Nephron progenitor cell (in vitro differentiated cells): Measurements from ENCODE around the gene C5orf47.
A peak's percentile ranks its signal among the peaks of the same experiment; 100 is the strongest.

Experiments used
- DNase-seq: peaks from one replicate; pipeline ENCODE4 v3.0.0; 2021
- H3K27ac Mint-ChIP-seq: 2 replicates; pipeline ENCODE4 v1.8.0; 2021; ENCODE audit warnings: mild to moderate bottlenecking, moderate library complexity, mixed read lengths
- H3K27me3 Mint-ChIP-seq: 2 replicates; pipeline ENCODE4 v1.8.0; 2021; ENCODE audit warnings: mild to moderate bottlenecking, low read depth, mixed read lengths; ENCODE audit not compliant: poor library complexity
- H3K36me3 Mint-ChIP-seq: 2 replicates; pipeline ENCODE4 v1.8.0; 2021; ENCODE audit warnings: low read depth, mixed read lengths
- H3K4me1 Mint-ChIP-seq: 2 replicates; pipeline ENCODE4 v1.8.0; 2021; ENCODE audit warnings: mixed read lengths
- H3K4me3 Mint-ChIP-seq: 2 replicates; pipeline ENCODE4 v1.8.0; 2021; ENCODE audit warnings: mild to moderate bottlenecking, moderate library complexity, mixed read lengths
- H3K9me3 Mint-ChIP-seq: 2 replicates; pipeline ENCODE4 v1.8.0; 2021; ENCODE audit warnings: mild to moderate bottlenecking, moderate library complexity, mixed read lengths
- TF ChIP-seq, protein P1 (sequence below): fragments of 200-600 bp; sonication (generic); IDR thresholded peaks from 2 replicates; pipeline ENCODE4 v1.5.0; 2021; ENCODE audit warnings: antibody characterized with exemption

The C5orf47 gene

DNA sequence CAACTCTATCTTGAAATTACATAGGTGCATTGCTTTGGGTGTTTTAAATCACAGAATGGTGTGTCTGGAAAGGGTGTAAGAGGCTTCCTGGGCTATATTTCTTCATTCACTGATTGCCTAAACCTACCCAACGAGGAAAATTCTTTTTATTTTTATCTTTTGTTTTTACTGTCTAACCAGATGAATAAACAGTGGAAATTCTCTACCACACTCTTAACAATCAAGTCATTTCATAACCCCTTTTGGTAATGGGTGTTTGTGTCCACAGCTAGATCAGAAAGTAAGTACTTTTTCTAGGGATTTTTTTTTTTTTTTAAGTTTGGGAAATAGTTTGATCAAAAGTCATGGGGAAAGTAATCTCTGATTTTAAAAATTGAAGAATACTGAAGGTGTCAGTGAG is 27.6 kb upstream of the C5orf47 start:
- no peak overlapping the region for H3K4me3 Mint-ChIP-seq
- H3K4me1 Mint-ChIP-seq: peaks cover 26% of the 10 kb centered on the region
- no peak overlapping the region for H3K27ac Mint-ChIP-seq
- H3K9me3 Mint-ChIP-seq: no peaks in the 10 kb centered on the region
- DNase-seq: no peak
- H3K36me3 Mint-ChIP-seq: no peaks in the 10 kb centered on the region
- TF ChIP-seq, protein P1, sequence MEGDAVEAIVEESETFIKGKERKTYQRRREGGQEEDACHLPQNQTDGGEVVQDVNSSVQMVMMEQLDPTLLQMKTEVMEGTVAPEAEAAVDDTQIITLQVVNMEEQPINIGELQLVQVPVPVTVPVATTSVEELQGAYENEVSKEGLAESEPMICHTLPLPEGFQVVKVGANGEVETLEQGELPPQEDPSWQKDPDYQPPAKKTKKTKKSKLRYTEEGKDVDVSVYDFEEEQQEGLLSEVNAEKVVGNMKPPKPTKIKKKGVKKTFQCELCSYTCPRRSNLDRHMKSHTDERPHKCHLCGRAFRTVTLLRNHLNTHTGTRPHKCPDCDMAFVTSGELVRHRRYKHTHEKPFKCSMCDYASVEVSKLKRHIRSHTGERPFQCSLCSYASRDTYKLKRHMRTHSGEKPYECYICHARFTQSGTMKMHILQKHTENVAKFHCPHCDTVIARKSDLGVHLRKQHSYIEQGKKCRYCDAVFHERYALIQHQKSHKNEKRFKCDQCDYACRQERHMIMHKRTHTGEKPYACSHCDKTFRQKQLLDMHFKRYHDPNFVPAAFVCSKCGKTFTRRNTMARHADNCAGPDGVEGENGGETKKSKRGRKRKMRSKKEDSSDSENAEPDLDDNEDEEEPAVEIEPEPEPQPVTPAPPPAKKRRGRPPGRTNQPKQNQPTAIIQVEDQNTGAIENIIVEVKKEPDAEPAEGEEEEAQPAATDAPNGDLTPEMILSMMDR: no peak
- H3K27me3 Mint-ChIP-seq: no peaks in the 10 kb centered on the region

DNA sequence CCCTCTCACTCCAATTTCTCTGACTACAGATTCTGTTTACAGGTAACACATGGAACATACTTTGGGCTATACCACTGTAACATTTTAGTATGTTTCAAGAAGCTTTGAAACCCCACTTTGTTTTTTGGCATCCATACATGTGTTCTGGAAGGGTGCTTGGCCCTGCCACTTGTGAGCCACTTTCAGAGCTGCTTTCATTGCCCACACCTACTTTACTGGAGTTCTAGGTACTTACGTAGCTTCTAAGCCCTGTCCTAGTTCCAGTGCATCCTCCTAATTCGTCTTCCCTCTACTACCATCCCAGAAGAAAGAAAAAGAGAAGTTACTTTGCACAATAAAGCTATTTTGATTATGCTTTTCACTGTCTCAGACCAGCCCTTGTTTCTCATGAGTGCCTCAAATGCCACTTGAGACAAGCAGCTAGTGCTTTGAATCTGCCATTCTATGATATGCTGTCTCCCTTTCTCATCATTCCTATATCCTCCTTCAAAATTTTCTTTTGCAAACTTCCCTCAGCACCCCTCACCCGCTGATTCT is 26.5 kb upstream of the C5orf47 start:
- DNase-seq: no peak
- peak overlapping the region; percentile 88 for H3K27ac Mint-ChIP-seq
- peak overlapping the region; percentile 81 for H3K4me3 Mint-ChIP-seq
- H3K27me3 Mint-ChIP-seq: no peaks in the 10 kb centered on the region
- no peaks in the 10 kb centered on the region for H3K9me3 Mint-ChIP-seq
- H3K4me1 Mint-ChIP-seq: peaks cover 31% of the 10 kb centered on the region
- H3K36me3 Mint-ChIP-seq: no peaks in the 10 kb centered on the region
- TF ChIP-seq, protein P1: no peak

DNA sequence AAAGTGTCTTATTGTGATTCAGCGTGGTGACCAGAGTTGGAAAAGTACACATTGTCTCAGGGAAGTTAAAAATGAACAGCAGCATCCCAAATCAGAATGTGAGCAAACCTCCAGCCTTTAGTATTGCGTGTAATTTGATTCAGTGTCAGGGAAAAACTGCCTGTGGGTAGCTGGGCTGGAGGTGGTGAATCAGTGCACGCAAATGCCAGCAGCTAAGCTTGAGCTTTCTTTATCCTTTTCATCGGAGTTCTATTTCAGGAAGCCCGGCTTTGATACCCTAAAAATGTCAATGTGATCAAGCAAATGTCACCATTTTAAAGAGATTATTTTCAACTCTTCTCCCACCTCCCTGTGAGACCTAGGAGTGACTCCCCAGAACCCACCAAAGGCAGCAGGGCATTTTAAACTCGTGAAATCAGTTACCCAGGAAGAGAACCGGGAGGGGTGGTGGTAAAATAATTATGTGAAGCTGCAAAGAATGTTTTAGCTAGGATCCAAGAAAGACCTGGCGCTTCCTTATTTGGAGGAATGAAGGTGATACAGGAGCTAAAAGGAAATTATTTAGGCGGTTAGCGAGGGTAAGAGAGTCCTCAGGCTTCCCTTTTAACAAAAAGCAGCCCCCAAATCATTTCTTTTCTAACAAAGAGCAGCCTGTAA is 25.7 kb upstream of the C5orf47 start:
- TF ChIP-seq, protein P1: no peak
- Mint-ChIP-seq H3K4me3 (peak overlapping the region; percentile 81), H3K36me3 (no peaks in the 10 kb centered on the region), H3K27ac (peak overlapping the region; percentile 88), H3K9me3 (no peaks in the 10 kb centered on the region), H3K27me3 (no peaks in the 10 kb centered on the region), H3K4me1 (peaks cover 39% of the 10 kb centered on the region)
- no peak for DNase-seq

DNA sequence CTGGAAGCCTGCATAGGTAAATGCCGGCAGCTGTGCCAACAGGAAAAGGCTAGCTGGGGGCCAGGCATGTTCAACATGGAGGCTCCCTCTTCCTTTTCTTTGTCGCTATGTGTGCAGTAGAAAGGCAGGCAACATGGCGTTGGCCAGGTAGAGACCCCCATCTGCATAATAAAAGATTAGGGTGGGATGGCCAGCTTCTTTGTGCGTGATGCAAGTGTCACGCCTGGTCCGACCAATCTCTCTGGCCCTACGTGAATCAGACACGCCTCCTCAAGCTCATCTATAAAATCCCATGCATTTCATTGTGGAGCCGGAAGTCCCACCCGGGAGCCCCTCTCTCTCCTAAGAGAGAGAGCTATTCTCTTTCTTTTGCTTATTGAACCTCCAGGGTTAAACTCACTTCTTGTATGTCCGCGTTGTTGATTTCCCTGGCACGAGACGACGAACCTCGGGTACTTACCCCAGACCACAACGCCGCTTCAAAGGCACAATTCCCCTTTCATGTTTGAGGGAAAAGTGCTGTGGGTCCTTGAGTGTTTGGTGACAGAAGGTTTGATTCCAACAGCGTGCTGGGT is 25.0 kb upstream of the C5orf47 start:
- H3K4me1 Mint-ChIP-seq: peaks cover 46% of the 10 kb centered on the region
- peak; percentile 40 for DNase-seq
- TF ChIP-seq, protein P1: no peak
- H3K4me3 Mint-ChIP-seq: peak overlapping the region; percentile 81
- H3K9me3 Mint-ChIP-seq: no peaks in the 10 kb centered on the region
- no peaks in the 10 kb centered on the region for H3K27me3 Mint-ChIP-seq
- H3K27ac Mint-ChIP-seq: peak overlapping the region; percentile 78
- H3K36me3 Mint-ChIP-seq: no peaks in the 10 kb centered on the region

DNA sequence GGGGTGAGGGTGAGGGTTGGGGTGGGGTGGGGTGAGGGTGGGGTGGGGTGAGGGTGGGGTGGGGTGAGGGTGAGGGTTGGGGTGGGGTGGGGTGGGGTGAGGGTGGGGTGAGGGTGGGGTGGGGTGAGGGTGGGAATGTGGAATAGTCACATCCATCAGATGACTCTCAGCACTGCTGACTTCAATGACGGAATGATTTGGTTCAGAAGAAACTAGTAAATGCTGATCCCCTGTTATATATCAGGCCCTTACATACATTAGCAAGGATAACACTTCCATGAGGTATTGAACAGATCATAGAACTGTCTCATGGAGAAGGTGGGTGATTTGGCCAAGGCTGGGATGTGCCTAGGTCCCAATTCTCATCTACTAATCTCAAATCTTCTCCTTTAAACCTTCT is 24.5 kb upstream of the C5orf47 start:
- Mint-ChIP-seq H3K9me3 (no peaks in the 10 kb centered on the region), H3K27me3 (no peaks in the 10 kb centered on the region), H3K27ac (no peak overlapping the region), H3K36me3 (no peaks in the 10 kb centered on the region), H3K4me3 (peak overlapping the region; percentile 67), H3K4me1 (peaks cover 51% of the 10 kb centered on the region)
- no peak for DNase-seq
- TF ChIP-seq, protein P1: no peak

- peaks cover 75% of the 10 kb centered on the region for H3K4me1 Mint-ChIP-seq
- H3K4me3 Mint-ChIP-seq: no peak overlapping the region
- TF ChIP-seq, protein P1: no peak
- H3K27me3 Mint-ChIP-seq: no peaks in the 10 kb centered on the region
- H3K36me3 Mint-ChIP-seq: no peaks in the 10 kb centered on the region
- H3K27ac Mint-ChIP-seq: no peak overlapping the region
- H3K9me3 Mint-ChIP-seq: no peaks in the 10 kb centered on the region
- no peak for DNase-seq
These were observed 21.7 kb upstream of the C5orf47 start for GRCh38 chr5:173967241-173967640.
